Body of pancreas (tissue), 4 donors: Measurements from ENCODE around the gene TIAM1. TPM values are rescaled to one million over a fixed set of nuclear protein-coding genes. Genes with fewer than 3 reads are reported as not detected.

Source experiments
- ATAC-seq: fragments of 150-250 bp; one replicate; pipeline ENCODE4 v1.9.1; 2016
- DNase-seq, 4 donors: peaks; one replicate each; pipeline ENCODE4 v3.0.0-alpha.2; 2019
- H3K27ac ChIP-seq, 4 donors: fragments of 200-600 bp; sonication (generic); 1 replicate in 3 of 4; 2 replicates in 1 of 4; pipeline versions ENCODE4 v1.5.1 to v1.6.1; 2016 to 2019; ENCODE audit warnings: mild to moderate bottlenecking in 1 of 4, mixed read lengths in 1 of 4, moderate library complexity in 1 of 4
- H3K27me3 ChIP-seq, 2 donors: fragments of 200-600 bp; sonication (generic); one replicate each; pipeline ENCODE4 v1.6.0; 2016; ENCODE audit warnings: mild to moderate bottlenecking in 1 of 2
- H3K36me3 ChIP-seq, 2 donors: fragments of 200-600 bp; sonication (generic); replicated peaks in 1 of 2; 2 replicates each; pipeline ENCODE4 v1.5.1; 2016; ENCODE audit warnings: low read depth in 2 of 2; ENCODE audit not compliant: insufficient read depth in 1 of 2
- H3K4me1 ChIP-seq: fragments of 200-600 bp; sonication (generic); one replicate; pipeline ENCODE4 v1.6.0; 2016
- H3K4me3 ChIP-seq, 2 donors: fragments of 200-600 bp; sonication (generic); 1 replicate in 1 of 2; 2 replicates in 1 of 2; pipeline ENCODE4 v1.5.1; 2016 to 2019
- H3K9me3 ChIP-seq, 3 donors: fragments of 200-600 bp; sonication (generic); 1 replicate in 2 of 3; 2 replicates in 1 of 3; pipeline ENCODE4 v1.5.1; 2016
- POLR2A ChIP-seq, 3 donors: fragments of 450-650 bp; IDR thresholded peaks; one replicate each; pipeline ENCODE4 v1.6.1; 2016; ENCODE audit warnings: antibody characterized with exemption in 3 of 3, mild to moderate bottlenecking in 2 of 3
- WGBS, 2 donors: methylation state at CpG; one replicate each; pipeline ENCODE4 v1.1.5; 2017; 5-methylcytosine and 5-hydroxymethylcytosine counted together
- intact Hi-C: fragments of 100-400 bp; cut with DNase I; formaldehyde crosslinking; loops from one replicate; pipeline ENCODE4 v1.15.1; 2023
- total RNA-seq, 2 donors: library from RNA; depleted of rRNA; stranded (reverse); fragments of >200 nt; gene quantifications; one replicate each; pipeline ENCODE4 v1.1.0, GENCODE V29; 2016
- TF ChIP-seq, protein P1 (sequence below), 7 experiments: fragments of 450-650 bp in 4 of 7; fragments of 200-600 bp in 3 of 7; sonication (generic) in 3 of 7; IDR thresholded peaks; one replicate each; pipeline ENCODE4 v1.5.1; 2016 to 2019; ENCODE audit warnings: antibody characterized with exemption in 7 of 7

Gene TIAM1
- total RNA-seq, 2 donors from 2014 or later = 3.6 to 8.8 TPM

DNA sequence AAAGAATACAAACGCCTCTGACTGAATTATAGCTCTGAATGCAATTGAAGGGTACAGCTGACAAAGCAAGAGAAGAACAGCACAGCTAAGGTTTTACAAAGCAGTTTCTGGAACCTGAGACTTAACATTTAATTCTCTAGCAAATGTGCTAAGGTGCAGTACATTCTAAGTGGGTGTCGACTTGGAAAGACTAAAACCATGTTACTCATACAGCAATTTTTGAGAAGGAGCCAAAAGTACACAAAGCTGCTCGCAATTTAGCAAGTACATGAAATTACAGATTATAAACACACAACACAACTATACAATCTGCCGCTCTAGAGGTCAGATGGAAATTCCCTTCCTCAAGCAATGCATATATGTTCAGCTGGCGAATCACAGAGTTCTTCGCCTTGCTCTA lies 121.9 kb downstream of the TIAM1 start:
- Histone ChIP-seq H3K4me3 (no peak overlapping the region), H3K4me1 (no peaks in the 10 kb centered on the region), H3K36me3 (no peaks in the 10 kb centered on the region), H3K9me3 (no peaks in the 10 kb centered on the region), H3K27ac (no peak overlapping the region), H3K27me3 (no peaks in the 10 kb centered on the region)
- TF ChIP-seq POLR2A (IDR thresholded peaks at IDR 0.05) = no peak
- WGBS, 2 donors = 70 to 76% methylated on average over 6 of the region's 6 CpGs
- ATAC-seq (no peak), DNase-seq (no peak)
- intact Hi-C loops = no loop called here

- ATAC-seq (no peak), DNase-seq (no peak)
- Histone ChIP-seq H3K9me3 (no peaks in the 10 kb centered on the region), H3K36me3 (no peaks in the 10 kb centered on the region), H3K27ac (no peak overlapping the region), H3K4me3 (no peak overlapping the region), H3K27me3 (no peaks in the 10 kb centered on the region), H3K4me1 (no peaks in the 10 kb centered on the region)
- TF ChIP-seq, protein P1, sequence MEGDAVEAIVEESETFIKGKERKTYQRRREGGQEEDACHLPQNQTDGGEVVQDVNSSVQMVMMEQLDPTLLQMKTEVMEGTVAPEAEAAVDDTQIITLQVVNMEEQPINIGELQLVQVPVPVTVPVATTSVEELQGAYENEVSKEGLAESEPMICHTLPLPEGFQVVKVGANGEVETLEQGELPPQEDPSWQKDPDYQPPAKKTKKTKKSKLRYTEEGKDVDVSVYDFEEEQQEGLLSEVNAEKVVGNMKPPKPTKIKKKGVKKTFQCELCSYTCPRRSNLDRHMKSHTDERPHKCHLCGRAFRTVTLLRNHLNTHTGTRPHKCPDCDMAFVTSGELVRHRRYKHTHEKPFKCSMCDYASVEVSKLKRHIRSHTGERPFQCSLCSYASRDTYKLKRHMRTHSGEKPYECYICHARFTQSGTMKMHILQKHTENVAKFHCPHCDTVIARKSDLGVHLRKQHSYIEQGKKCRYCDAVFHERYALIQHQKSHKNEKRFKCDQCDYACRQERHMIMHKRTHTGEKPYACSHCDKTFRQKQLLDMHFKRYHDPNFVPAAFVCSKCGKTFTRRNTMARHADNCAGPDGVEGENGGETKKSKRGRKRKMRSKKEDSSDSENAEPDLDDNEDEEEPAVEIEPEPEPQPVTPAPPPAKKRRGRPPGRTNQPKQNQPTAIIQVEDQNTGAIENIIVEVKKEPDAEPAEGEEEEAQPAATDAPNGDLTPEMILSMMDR (IDR thresholded peaks at IDR 0.05) = no peak
- TF ChIP-seq POLR2A (IDR thresholded peaks at IDR 0.05) = no peak
- 48 to 54% methylated on average over 5 of the region's 5 CpGs for WGBS, 2 donors
- intact Hi-C loops = no loop called here
Observed at GRCh38 chr21:31221043-31221442, 123.0 kb downstream of the TIAM1 start.

GRCh38 chr21:31220575-31220974 lies 123.5 kb downstream of the TIAM1 start:
- intact Hi-C loops = no loop called here
- ATAC-seq (no peak), DNase-seq (no peak)
- Histone ChIP-seq H3K36me3 (no peaks in the 10 kb centered on the region), H3K27me3 (no peaks in the 10 kb centered on the region), H3K9me3 (no peaks in the 10 kb centered on the region), H3K27ac (no peak overlapping the region), H3K4me3 (no peak overlapping the region), H3K4me1 (no peaks in the 10 kb centered on the region)
- 23 to 57% methylated on average over 1 of the region's 1 CpG for WGBS, 2 donors
- TF ChIP-seq POLR2A (IDR thresholded peaks at IDR 0.05) = no peak
- TF ChIP-seq, protein P1 (IDR thresholded peaks at IDR 0.05) = no peak

DNA sequence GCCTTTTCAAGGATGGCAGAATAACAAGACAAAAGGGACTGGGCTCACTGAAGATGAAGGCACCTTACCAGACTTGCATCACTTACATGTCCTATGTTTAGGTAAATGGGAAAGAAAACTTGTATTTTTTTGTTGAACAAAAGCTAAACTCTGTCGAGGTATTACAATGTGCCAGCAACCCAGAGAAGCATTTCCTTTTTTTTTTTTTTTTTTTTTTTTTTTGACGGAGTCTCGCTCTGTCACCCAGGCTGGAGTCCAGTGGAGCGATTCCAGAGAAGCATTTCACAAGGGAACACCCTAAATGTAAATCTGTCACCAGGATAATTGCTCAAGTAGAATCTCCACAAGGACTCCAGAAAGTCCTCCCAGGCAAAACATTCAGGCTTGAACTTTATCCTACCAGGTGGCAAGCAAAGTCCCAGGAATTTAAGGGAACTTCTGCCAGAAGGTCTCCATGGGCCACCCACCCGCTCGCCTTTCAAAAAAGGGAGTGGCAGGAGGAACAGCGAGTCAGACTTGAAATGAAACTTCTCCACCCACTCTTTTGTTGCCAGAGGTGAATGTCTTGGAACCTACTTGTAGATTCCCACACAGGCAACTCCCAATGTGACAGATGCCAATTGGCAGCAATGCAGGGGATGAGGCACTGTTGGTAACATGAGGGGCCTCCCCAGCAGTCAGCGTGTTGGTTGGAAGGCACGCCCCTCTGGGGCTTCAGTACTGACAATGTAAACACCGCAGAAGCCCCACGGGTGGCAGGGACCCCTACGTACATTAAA lies 125.0 kb downstream of the TIAM1 start:
- no peak overlapping the region for H3K4me3 ChIP-seq

DNA sequence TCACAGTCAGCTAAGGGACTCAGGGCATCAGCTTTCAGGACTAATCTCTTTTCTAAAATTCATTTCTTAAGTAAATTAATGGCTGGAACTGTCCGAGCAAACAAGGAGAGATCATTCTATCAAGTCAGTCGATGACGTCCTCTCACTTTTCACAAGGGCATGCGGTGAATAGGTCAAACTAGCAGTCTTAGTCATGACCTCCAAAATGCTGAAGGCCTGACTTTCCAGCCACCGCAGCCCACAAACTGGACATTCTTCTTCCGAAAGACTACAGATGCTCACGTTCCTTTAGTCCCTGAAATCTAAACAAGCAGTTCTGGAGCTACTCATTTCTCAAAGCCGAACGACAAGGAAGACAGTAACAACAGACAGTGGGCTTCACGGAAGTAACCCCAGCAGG lies 127.9 kb downstream of the TIAM1 start:
- no peaks in the 10 kb centered on the region for H3K4me1 ChIP-seq
- ATAC-seq = no peak
- WGBS, 2 donors = 70 to 74% methylated on average over 10 of the region's 10 CpGs
- H3K36me3 ChIP-seq = no peaks in the 10 kb centered on the region
- no peak for DNase-seq
- intact Hi-C loops = no loop called here
- no peak overlapping the region for H3K4me3 ChIP-seq
- H3K27me3 ChIP-seq = no peaks in the 10 kb centered on the region
- TF ChIP-seq, protein P1 (IDR thresholded peaks at IDR 0.05) = no peak
- no peak for TF ChIP-seq POLR2A (IDR thresholded peaks at IDR 0.05)
- no peak overlapping the region for H3K27ac ChIP-seq
- no peaks in the 10 kb centered on the region for H3K9me3 ChIP-seq

More for the DNA sequence above, 125.0 kb downstream of the TIAM1 start:
- DNase-seq (peak in 1 of 4 donors; percentile 17), ATAC-seq (no peak)
- TF ChIP-seq POLR2A (IDR thresholded peaks at IDR 0.05) = no peak
- TF ChIP-seq, protein P1 (IDR thresholded peaks at IDR 0.05) = no peak
- Histone ChIP-seq H3K4me1 (no peaks in the 10 kb centered on the region), H3K27me3 (no peaks in the 10 kb centered on the region), H3K9me3 (no peaks in the 10 kb centered on the region), H3K36me3 (no peaks in the 10 kb centered on the region), H3K27ac (no peak overlapping the region)
- WGBS, 2 donors = 49 to 66% methylated on average over 12 of the region's 12 CpGs
- intact Hi-C loops = no loop called here
